GM06990 (cell line): Measurements from ENCODE around the gene PARP3.
A peak's percentile ranks its signal among the peaks of the same experiment; 100 is the strongest.

ENCODE experiments used
- DNase-seq: peaks from one replicate; pipeline ENCODE4 v3.0.0-alpha.2; 2011; ENCODE audit not compliant: insufficient read length; ENCODE audit errors: extremely low read depth
- H3K27me3 ChIP-seq: replicated peaks from 2 replicates; pipeline ENCODE4 v1.6.0; 2011; ENCODE audit warnings: low read length; ENCODE audit not compliant: control insufficient read depth, insufficient read depth
- H3K36me3 ChIP-seq: 2 replicates; pipeline ENCODE4 v1.5.1; 2011; ENCODE audit warnings: low read length; ENCODE audit not compliant: control insufficient read depth, insufficient read depth
- H3K4me3 ChIP-seq: replicated peaks from 2 replicates; pipeline ENCODE4 v1.5.1; 2011; ENCODE audit warnings: low read depth, mild to moderate bottlenecking, control low read depth, low read length
- TF ChIP-seq, protein P1 (sequence below): IDR thresholded peaks from 2 replicates; pipeline ENCODE4 v1.5.1; 2011; ENCODE audit warnings: low read length, control low read depth, mild to moderate bottlenecking, inconsistent platforms; ENCODE audit not compliant: insufficient read depth, poor library complexity, severe bottlenecking

PARP3 gene

DNA sequence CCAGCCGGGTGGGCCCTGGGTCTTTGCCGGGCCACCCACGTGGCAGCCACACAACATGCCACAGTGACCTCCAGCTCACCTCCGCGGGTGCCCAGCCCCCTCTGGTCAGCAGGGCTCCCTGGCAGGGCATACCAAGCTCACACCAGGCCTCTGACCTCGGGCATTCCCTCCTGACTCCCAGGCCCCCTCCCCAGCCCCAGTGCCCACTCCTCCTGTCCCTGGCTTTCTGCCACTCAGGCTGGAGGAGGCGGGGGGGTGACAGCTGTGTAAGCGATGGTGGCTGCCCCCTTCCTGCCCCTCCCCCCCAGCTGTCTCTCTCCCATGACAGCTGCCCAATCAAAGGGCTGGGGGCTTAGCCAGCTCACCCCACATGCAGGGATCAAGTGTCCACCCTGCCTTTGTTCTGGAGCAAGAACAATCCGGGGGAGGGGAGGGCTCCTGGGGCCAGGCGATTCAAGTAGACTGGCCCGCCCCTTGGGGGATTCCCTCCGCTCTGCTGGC, 21.8 kb downstream of the PARP3 start:
- no peak for DNase-seq
- TF ChIP-seq, protein P1, sequence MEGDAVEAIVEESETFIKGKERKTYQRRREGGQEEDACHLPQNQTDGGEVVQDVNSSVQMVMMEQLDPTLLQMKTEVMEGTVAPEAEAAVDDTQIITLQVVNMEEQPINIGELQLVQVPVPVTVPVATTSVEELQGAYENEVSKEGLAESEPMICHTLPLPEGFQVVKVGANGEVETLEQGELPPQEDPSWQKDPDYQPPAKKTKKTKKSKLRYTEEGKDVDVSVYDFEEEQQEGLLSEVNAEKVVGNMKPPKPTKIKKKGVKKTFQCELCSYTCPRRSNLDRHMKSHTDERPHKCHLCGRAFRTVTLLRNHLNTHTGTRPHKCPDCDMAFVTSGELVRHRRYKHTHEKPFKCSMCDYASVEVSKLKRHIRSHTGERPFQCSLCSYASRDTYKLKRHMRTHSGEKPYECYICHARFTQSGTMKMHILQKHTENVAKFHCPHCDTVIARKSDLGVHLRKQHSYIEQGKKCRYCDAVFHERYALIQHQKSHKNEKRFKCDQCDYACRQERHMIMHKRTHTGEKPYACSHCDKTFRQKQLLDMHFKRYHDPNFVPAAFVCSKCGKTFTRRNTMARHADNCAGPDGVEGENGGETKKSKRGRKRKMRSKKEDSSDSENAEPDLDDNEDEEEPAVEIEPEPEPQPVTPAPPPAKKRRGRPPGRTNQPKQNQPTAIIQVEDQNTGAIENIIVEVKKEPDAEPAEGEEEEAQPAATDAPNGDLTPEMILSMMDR: no peak
- H3K36me3 ChIP-seq: no peaks in the 10 kb centered on the region
- H3K27me3 ChIP-seq: no peaks in the 10 kb centered on the region
- no peak overlapping the region for H3K4me3 ChIP-seq

DNA sequence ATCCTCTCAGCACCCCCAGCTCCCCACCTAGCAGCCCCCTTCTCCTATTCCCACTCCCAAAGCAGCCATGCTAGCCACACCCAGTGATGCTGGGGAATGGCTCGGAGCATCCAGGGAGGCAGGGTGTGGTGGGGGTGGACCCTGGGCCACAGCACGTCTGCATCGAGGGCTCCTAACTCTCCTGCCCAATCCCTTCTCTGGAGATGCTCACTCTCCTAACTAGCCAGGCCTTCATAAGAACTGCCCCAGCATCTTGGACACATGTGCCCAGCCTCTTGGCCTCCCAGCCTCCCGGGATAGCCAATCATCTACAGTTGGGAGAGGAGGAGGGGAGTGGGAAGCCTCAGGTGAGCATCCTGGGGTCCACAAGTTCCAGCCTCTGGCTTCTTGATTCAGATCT, 22.4 kb downstream of the PARP3 start:
- Histone ChIP-seq H3K27me3 (no peaks in the 10 kb centered on the region), H3K36me3 (no peaks in the 10 kb centered on the region), H3K4me3 (no peak overlapping the region)
- TF ChIP-seq, protein P1: no peak
- no peak for DNase-seq

DNA sequence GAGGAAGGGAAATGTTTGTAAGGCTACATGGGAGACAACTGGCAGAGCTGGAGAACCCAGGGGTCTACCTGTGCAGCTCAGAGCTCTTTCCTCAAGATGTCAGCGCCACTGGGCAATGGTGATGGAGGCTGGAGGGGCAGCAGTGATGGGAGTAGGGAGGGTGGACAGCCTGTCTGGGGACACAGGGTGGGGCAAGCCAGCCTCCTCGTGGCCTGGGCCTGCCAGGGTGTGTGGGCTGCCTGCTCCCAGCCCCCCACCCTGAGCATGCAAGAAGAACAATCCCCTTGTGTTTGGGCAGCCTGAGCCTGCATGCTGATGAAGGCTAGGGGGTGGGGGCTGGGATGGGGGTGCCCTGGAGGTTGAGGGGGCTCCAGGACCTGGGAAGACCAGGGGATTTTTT, 23.9 kb downstream of the PARP3 start:
- TF ChIP-seq, protein P1: no peak
- DNase-seq: no peak
- peaks cover 2% of the 10 kb centered on the region; the same call in 1 of the 2 replicates for H3K36me3 ChIP-seq
- no peak overlapping the region for H3K4me3 ChIP-seq
- H3K27me3 ChIP-seq: no peaks in the 10 kb centered on the region

DNA sequence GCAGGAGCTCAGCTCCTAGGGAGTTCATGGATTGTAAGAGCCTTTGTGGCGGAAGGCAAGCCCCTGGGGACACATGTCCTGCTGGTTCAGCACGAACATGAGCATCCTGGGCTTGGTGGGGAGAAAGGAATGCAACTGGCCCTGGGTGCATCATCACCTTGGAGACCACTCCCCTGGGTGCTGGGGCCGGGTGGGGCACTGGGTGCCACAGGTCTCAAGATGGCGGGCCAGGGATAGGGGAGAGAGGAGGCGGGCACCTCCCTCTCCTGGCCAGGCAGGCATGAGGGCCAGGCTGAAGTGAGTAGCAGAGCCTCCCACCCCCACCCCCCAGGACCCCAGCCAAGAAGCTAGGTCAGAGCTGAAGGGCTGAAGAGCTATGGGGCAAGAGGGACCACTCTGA, 24.3 kb downstream of the PARP3 start:
- H3K4me3 ChIP-seq: peak overlapping the region; percentile 66
- H3K36me3 ChIP-seq: peaks cover 2% of the 10 kb centered on the region; the same call in 1 of the 2 replicates
- TF ChIP-seq, protein P1: no peak
- no peaks in the 10 kb centered on the region for H3K27me3 ChIP-seq
- no peak for DNase-seq

DNA sequence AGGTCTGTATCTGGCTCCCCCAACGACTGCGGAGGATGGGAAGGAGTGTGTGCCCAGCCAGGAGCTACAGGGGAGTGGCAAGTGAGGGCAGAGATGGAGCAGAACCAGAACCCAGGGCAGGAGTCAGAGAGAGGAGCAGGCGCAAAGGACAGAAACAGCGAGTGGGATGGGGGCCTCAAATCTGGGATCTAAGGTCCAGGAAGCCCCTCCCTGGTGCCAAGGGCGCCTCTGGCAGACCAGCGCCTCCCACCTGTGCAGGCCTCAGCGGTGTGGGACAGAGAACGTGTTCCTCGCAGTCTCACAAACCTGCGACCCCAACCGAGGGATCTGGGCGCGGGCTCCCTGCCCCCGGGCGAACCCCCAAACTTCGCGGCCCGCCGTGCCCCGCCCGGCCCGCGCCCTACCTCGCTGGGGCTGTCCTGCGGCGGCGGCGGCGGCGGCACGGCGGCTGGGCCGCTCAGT, 24.8 kb downstream of the PARP3 start:
- TF ChIP-seq, protein P1: peak; percentile 2
- H3K27me3 ChIP-seq: no peaks in the 10 kb centered on the region
- H3K36me3 ChIP-seq: peaks cover 2% of the 10 kb centered on the region; the same call in 1 of the 2 replicates
- no peak for DNase-seq
- H3K4me3 ChIP-seq: peak overlapping the region; percentile 66
